HepG2 (cell line): Measurements from ENCODE around the gene PCBD2. TPM values are rescaled to one million over a fixed set of nuclear protein-coding genes. Genes with fewer than 3 reads are reported as not detected.

Source experiments
- ATAC-seq: fragments of 200-7000 bp; cut with Tn5 transposase; 3 replicates; pipeline ENCODE4 v1.9.1; 2020; ENCODE audit warnings: mild to moderate bottlenecking, moderate library complexity
- BruUV-seq: library from RNA; stranded (reverse); fragments of 400-500 nt; replicated peaks from 2 replicates; lab custom pipeline; 2021; lab: Mats Ljungman, UMichigan
- CTCF ChIA-PET: fragments of 300-600 bp; formaldehyde crosslinking; extraction: SDS; loops from one replicate; lab custom pipeline; 2021; ENCODE audit warnings: low total read pairs, inconsistent platforms, low intra/inter-chr PET ratio; lab: Yijun Ruan, JAX
- POLR2A ChIA-PET: fragments of 350-600 bp; sonication (Branson Sonifier 250); formaldehyde crosslinking; loops from one replicate; lab custom pipeline; 2020; ENCODE audit warnings: antibody characterized with exemption, inconsistent platforms; lab: Yijun Ruan, JAX
- DNase-seq: peaks from one replicate; pipeline ENCODE4 v3.0.0-alpha.2; 2015; ENCODE audit warnings: low spot score
- FAIRE-seq: peaks from 3 replicates; lab custom pipeline; 2011; peaks lifted over from hg19 to GRCh38; lab: Jason Lieb, UNC
- H2AFZ ChIP-seq: one replicate; pipeline ENCODE4 v1.6.1; 2011; ENCODE audit warnings: low read length, inconsistent platforms
- H3K27ac ChIP-seq: fragments of 300-600 bp; 3 replicates; pipeline ENCODE4 v1.8.0; 2011; ENCODE audit warnings: mixed run types, mild to moderate bottlenecking, mixed read lengths, low read length, inconsistent platforms; ENCODE audit not compliant: insufficient read depth; ENCODE audit errors: extremely low read length
- H3K27me3 ChIP-seq, 2 experiments: fragments of 200-600 bp in 1 of 2; 2 replicates in 1 of 2; 3 replicates in 1 of 2; pipeline versions ENCODE4 v1.6.0 to v1.8.0; 2011; ENCODE audit warnings: low read length in 2 of 2, mild to moderate bottlenecking in 2 of 2, moderate library complexity in 2 of 2, inconsistent platforms in 1 of 2; ENCODE audit not compliant: insufficient read depth in 2 of 2, control insufficient read depth in 1 of 2
- H3K36me3 ChIP-seq, 2 experiments: fragments of 200-600 bp in 1 of 2; replicated peaks in 1 of 2; 2 replicates in 1 of 2; 3 replicates in 1 of 2; pipeline versions ENCODE4 v1.5.1 to v1.8.0; 2011; ENCODE audit warnings: low read length in 2 of 2, inconsistent platforms in 1 of 2; ENCODE audit not compliant: insufficient read depth in 2 of 2, control insufficient read depth in 1 of 2
- H3K4me1 ChIP-seq: 2 replicates; pipeline ENCODE4 v1.5.1; 2012; ENCODE audit warnings: low read length, inconsistent platforms; ENCODE audit not compliant: insufficient read depth
- H3K4me2 ChIP-seq: 2 replicates; pipeline ENCODE4 v1.6.0; 2011; ENCODE audit warnings: low read depth, low read length, inconsistent platforms
- H3K4me3 ChIP-seq, 3 experiments: fragments of 200-600 bp in 1 of 3; sonication (generic), shearing (Covaris generic) in 1 of 3; replicated peaks in 1 of 3; 2 replicates each; pipeline ENCODE4 v1.5.1; 2011 to 2016; ENCODE audit warnings: low read length in 3 of 3, inconsistent platforms in 2 of 3, low read depth in 2 of 3, mild to moderate bottlenecking in 2 of 3, control low read depth in 1 of 3, mixed read lengths in 1 of 3; ENCODE audit not compliant: insufficient read depth in 1 of 3
- H3K79me2 ChIP-seq: one replicate; pipeline ENCODE4 v1.6.1; 2011; ENCODE audit warnings: low read length, inconsistent platforms; ENCODE audit not compliant: insufficient read depth
- H3K9ac ChIP-seq: 2 replicates; pipeline ENCODE4 v1.6.0; 2011; ENCODE audit warnings: mild to moderate bottlenecking, low read depth, low read length, inconsistent platforms; ENCODE audit not compliant: insufficient read depth
- H3K9me3 ChIP-seq: 2 replicates; pipeline ENCODE4 v1.5.1; 2012; ENCODE audit warnings: mild to moderate bottlenecking, low read length
- H4K20me1 ChIP-seq: 2 replicates; pipeline ENCODE4 v1.6.0; 2011; ENCODE audit warnings: inconsistent platforms, mild to moderate bottlenecking, low read length, moderate library complexity; ENCODE audit not compliant: insufficient read depth
- FOXA3 ChIP-seq: IDR thresholded peaks from 2 replicates; pipeline ENCODE4 v1.6.1; 2016; ENCODE audit warnings: missing genetic modification reagents, missing compliant biosample characterization
- GATAD1 ChIP-seq: IDR thresholded peaks from 2 replicates; pipeline ENCODE4 v1.6.1; 2016; ENCODE audit warnings: missing genetic modification reagents, missing compliant biosample characterization
- HES4 ChIP-seq: sonication (generic); formaldehyde crosslinking; IDR thresholded peaks from 2 replicates; pipeline ENCODE4 v1.9.0; 2021; ENCODE audit warnings: mild to moderate bottlenecking, missing genetic modification reagents, borderline replicate concordance
- KAT7 ChIP-seq: IDR thresholded peaks from 2 replicates; pipeline ENCODE4 v1.6.1; 2018; ENCODE audit warnings: borderline replicate concordance, missing compliant biosample characterization
- MED8 ChIP-seq: sonication (generic); formaldehyde crosslinking; IDR thresholded peaks from 2 replicates; pipeline ENCODE4 v1.8.1; 2023; ENCODE audit warnings: mild to moderate bottlenecking, missing genetic modification reagents; ENCODE audit not compliant: insufficient replicate concordance
- NFRKB ChIP-seq: fragments of 450-650 bp; IDR thresholded peaks from 2 replicates; pipeline ENCODE4 v1.6.1; 2017
- PCBP2 ChIP-seq: fragments of 200-400 bp; formaldehyde crosslinking; optimal IDR thresholded peaks from 2 replicates; pipeline ENCODE3; 2018; ENCODE audit warnings: low read length, low read depth; ENCODE audit not compliant: poor library complexity, severe bottlenecking
- ZFP62 ChIP-seq: sonication (generic); formaldehyde crosslinking; IDR thresholded peaks from 2 replicates; pipeline ENCODE4 v1.4.0; 2020; ENCODE audit warnings: missing genetic modification reagents
- ZNF367 ChIP-seq: sonication (generic); formaldehyde crosslinking; IDR thresholded peaks from 2 replicates; pipeline ENCODE4 v1.4.0; 2020; ENCODE audit warnings: missing genetic modification reagents, borderline replicate concordance
- WGBS: methylation state at CpG from one replicate; pipeline ENCODE4 v1.1.6; 2017; ENCODE audit warnings: low lambda C conversion rate; 5-methylcytosine and 5-hydroxymethylcytosine counted together
- in situ Hi-C: cut with HindIII; loops from 2 replicates; pipeline ENCODE4 v1.10.0; 2017; ENCODE audit warnings: low pct_unique_long_range_greater_than_20kb; ENCODE audit not compliant: extremely low pct_ligation_motif_present
- intact Hi-C: fragments of 100-400 bp; cut with micrococcal nuclease; formaldehyde crosslinking; loops from one replicate; pipeline ENCODE4 v1.10.0; 2022; ENCODE audit not compliant: unreplicated experiment
- polyA plus RNA-seq, 8 experiments: library from polyadenylated mRNA; depleted of rRNA in 3 of 8; stranded (reverse) in 7 of 8; unstranded in 1 of 8; fragments of >200 nt; fragmentation: Illumina TruSeq in 4 of 8; extraction: Trizol in 4 of 8; gene quantifications; 2 replicates each; pipeline versions ENCODE4 v1.2.1 to v1.2.3, GENCODE V29; 2011 to 2016; ENCODE audit warnings: low read depth in 4 of 8, missing spikeins in 1 of 8, mixed read lengths in 1 of 8; ENCODE audit not compliant: insufficient read depth in 1 of 8
- total RNA-seq, 5 experiments: library from RNA; depleted of rRNA; stranded (reverse); fragments of >200 nt; fragmentation: Illumina TruSeq; extraction: Trizol; gene quantifications; 2 replicates each; pipeline ENCODE4 v1.2.3, GENCODE V29; 2016; ENCODE audit warnings: low read depth in 1 of 5
- TF ChIP-seq, protein P1 (sequence below): sonication (generic); formaldehyde crosslinking; IDR thresholded peaks from 2 replicates; pipeline ENCODE4 v1.4.0; 2020; ENCODE audit warnings: mild to moderate bottlenecking, low read depth, missing genetic modification reagents
- TF ChIP-seq, protein P2 (sequence below): sonication (generic); formaldehyde crosslinking; conservative IDR thresholded peaks from 2 replicates; pipeline ENCODE4 v1.4.0; 2020; ENCODE audit warnings: missing genetic modification reagents
- TF ChIP-seq, protein P3 (sequence below): sonication (generic); formaldehyde crosslinking; IDR thresholded peaks from 2 replicates; pipeline ENCODE4 v1.8.1; 2022; ENCODE audit warnings: mild to moderate bottlenecking, missing genetic modification reagents
- TF ChIP-seq, protein P4 (sequence below): sonication (generic); formaldehyde crosslinking; IDR thresholded peaks from 2 replicates; pipeline ENCODE4 v1.4.0; 2020; ENCODE audit warnings: missing genetic modification reagents, borderline replicate concordance
- TF ChIP-seq, protein P5 (sequence below), 2 experiments: fragments of 450-650 bp in 1 of 2; sonication (generic) in 1 of 2; formaldehyde crosslinking; IDR thresholded peaks; 2 replicates each; pipeline versions ENCODE4 v1.5.0 to v1.8.0; 2020 to 2022; ENCODE audit warnings: mild to moderate bottlenecking in 1 of 2, missing genetic modification reagents in 1 of 2
- TF ChIP-seq, protein P6 (sequence below): sonication (generic); formaldehyde crosslinking; IDR thresholded peaks from 2 replicates; pipeline ENCODE4 v1.4.0; 2020; ENCODE audit warnings: missing genetic modification reagents, low read depth, mild to moderate bottlenecking, borderline replicate concordance

Gene PCBD2
- total and polyA plus RNA-seq, 2 of the 13 experiments (the other 11 are each of a cell fraction or from before 2014, with no cell fraction given) = 5.5 to 12.0 TPM

DNA sequence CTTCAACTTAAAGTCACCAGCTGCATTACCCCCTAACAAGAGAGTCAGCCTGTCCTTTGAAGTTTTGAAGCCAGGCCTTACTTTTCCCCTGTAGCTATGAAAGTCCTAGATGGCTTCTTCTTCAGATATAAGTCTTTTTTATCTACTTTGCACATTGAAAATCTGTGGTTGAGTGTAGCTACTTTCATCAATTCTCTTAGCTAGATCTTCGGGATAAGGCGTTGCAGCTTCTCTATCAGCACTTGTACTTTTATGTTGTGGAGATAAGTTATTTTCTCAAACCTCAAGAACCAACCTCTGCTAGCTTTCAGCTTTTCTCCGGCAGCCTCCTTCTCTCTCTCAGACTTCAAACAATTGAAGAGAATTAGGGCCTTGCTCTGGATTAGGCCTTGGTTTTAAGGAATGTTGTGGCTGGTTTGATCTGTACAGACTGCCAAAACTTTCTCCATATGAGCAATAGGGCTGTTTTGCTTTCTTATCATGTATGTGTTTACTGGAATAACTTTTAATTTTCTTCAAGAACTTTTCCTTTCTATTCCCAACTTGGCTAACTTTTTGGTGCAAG lies 84.4 kb downstream of the PCBD2 start:
- H3K4me2 ChIP-seq = no peak overlapping the region
- no peaks in the 10 kb centered on the region for H3K36me3 ChIP-seq
- ChIA-PET POLR2A (no interaction called here), CTCF (no interaction called here)
- intact Hi-C loops = no loop called here
- DNase-seq (no peak), FAIRE-seq (no peak), ATAC-seq (no peak)
- no peaks in the 10 kb centered on the region for H4K20me1 ChIP-seq
- H3K4me3 ChIP-seq = no peak overlapping the region
- BruUV-seq = no TSS peak
- H3K9ac ChIP-seq = no peak overlapping the region
- no peaks in the 10 kb centered on the region for H3K79me2 ChIP-seq
- no peak overlapping the region for H2AFZ ChIP-seq
- WGBS = 83% methylated on average over 3 of the region's 3 CpGs
- no peak overlapping the region for H3K27ac ChIP-seq
- in situ Hi-C loops = no loop called here
- H3K9me3 ChIP-seq = no peaks in the 10 kb centered on the region
- no peaks in the 10 kb centered on the region for H3K4me1 ChIP-seq
- no peaks in the 10 kb centered on the region for H3K27me3 ChIP-seq
- TF ChIP-seq NFRKB (no peak), ZFP62 (CRISPR knock-in tag) (no peak), HES4 (CRISPR knock-in tag) (no peak), FOXA3 (CRISPR knock-in tag) (no peak), KAT7 (no peak), PCBP2 (no peak), GATAD1 (CRISPR knock-in tag) (no peak), ZNF367 (no peak), MED8 (CRISPR knock-in tag) (no peak)
- TF ChIP-seq, protein P1, sequence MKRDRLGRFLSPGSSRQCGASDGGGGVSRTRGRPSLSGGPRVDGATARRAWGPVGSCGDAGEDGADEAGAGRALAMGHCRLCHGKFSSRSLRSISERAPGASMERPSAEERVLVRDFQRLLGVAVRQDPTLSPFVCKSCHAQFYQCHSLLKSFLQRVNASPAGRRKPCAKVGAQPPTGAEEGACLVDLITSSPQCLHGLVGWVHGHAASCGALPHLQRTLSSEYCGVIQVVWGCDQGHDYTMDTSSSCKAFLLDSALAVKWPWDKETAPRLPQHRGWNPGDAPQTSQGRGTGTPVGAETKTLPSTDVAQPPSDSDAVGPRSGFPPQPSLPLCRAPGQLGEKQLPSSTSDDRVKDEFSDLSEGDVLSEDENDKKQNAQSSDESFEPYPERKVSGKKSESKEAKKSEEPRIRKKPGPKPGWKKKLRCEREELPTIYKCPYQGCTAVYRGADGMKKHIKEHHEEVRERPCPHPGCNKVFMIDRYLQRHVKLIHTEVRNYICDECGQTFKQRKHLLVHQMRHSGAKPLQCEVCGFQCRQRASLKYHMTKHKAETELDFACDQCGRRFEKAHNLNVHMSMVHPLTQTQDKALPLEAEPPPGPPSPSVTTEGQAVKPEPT = no peak
- TF ChIP-seq, protein P2, sequence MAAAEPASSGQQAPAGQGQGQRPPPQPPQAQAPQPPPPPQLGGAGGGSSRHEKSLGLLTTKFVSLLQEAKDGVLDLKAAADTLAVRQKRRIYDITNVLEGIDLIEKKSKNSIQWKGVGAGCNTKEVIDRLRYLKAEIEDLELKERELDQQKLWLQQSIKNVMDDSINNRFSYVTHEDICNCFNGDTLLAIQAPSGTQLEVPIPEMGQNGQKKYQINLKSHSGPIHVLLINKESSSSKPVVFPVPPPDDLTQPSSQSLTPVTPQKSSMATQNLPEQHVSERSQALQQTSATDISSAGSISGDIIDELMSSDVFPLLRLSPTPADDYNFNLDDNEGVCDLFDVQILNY (CRISPR knock-in tag) = no peak
- TF ChIP-seq, protein P3, sequence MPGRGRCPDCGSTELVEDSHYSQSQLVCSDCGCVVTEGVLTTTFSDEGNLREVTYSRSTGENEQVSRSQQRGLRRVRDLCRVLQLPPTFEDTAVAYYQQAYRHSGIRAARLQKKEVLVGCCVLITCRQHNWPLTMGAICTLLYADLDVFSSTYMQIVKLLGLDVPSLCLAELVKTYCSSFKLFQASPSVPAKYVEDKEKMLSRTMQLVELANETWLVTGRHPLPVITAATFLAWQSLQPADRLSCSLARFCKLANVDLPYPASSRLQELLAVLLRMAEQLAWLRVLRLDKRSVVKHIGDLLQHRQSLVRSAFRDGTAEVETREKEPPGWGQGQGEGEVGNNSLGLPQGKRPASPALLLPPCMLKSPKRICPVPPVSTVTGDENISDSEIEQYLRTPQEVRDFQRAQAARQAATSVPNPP = no peak
- TF ChIP-seq, protein P4, sequence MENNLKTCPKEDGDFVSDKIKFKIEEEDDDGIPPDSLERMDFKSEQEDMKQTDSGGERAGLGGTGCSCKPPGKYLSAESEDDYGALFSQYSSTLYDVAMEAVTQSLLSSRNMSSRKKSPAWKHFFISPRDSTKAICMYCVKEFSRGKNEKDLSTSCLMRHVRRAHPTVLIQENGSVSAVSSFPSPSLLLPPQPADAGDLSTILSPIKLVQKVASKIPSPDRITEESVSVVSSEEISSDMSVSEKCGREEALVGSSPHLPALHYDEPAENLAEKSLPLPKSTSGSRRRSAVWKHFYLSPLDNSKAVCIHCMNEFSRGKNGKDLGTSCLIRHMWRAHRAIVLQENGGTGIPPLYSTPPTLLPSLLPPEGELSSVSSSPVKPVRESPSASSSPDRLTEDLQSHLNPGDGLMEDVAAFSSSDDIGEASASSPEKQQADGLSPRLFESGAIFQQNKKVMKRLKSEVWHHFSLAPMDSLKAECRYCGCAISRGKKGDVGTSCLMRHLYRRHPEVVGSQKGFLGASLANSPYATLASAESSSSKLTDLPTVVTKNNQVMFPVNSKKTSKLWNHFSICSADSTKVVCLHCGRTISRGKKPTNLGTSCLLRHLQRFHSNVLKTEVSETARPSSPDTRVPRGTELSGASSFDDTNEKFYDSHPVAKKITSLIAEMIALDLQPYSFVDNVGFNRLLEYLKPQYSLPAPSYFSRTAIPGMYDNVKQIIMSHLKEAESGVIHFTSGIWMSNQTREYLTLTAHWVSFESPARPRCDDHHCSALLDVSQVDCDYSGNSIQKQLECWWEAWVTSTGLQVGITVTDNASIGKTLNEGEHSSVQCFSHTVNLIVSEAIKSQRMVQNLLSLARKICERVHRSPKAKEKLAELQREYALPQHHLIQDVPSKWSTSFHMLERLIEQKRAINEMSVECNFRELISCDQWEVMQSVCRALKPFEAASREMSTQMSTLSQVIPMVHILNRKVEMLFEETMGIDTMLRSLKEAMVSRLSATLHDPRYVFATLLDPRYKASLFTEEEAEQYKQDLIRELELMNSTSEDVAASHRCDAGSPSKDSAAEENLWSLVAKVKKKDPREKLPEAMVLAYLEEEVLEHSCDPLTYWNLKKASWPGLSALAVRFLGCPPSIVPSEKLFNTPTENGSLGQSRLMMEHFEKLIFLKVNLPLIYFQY (CRISPR knock-in tag) = no peak
- TF ChIP-seq, protein P5, sequence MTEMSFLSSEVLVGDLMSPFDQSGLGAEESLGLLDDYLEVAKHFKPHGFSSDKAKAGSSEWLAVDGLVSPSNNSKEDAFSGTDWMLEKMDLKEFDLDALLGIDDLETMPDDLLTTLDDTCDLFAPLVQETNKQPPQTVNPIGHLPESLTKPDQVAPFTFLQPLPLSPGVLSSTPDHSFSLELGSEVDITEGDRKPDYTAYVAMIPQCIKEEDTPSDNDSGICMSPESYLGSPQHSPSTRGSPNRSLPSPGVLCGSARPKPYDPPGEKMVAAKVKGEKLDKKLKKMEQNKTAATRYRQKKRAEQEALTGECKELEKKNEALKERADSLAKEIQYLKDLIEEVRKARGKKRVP (CRISPR knock-in tag; IDR thresholded peaks at IDR 0.05) = no peak
- TF ChIP-seq, protein P6, sequence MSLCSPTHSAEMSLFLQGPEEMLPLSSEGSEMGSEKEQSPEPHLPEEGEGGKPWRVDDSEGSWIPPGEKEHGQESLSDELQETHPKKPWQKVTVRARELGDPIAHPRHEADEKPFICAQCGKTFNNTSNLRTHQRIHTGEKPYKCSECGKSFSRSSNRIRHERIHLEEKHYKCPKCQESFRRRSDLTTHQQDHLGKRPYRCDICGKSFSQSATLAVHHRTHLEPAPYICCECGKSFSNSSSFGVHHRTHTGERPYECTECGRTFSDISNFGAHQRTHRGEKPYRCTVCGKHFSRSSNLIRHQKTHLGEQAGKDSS = no peak
